ENCODE results near the gene DTNB.
"Not testable (repeated sequence)": the region's sequence is repeated elsewhere in the genome, so short reads cannot be mapped to it uniquely, and the experiment has no call there.

Gene DTNB

DNA sequence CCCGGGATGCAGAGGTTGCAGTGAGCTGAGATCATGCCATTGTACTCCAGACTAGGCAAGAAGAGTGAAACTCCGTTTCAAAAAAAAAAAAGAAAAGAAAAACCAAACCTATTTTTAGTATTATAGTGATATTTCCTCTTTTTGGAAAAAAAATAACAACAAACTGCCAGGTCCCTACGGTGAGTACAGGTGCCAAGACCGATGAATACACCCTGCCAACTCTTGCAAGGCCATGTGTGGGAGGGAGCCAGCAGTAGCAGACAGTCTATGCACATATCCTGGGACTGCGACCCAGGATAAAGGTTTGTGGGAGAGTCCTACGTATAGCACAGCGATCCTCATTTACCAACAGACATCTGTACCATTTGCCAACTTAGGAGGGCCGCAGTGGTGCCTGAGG, 262.1 kb downstream of the DTNB start:
- DNase-seq: no peak

GRCh38 chr2:25410370-25410769, 263.0 kb downstream of the DTNB start:
- no peak for DNase-seq

GRCh38 chr2:25409468-25409867, 263.9 kb downstream of the DTNB start:
- no peak for DNase-seq

DNA sequence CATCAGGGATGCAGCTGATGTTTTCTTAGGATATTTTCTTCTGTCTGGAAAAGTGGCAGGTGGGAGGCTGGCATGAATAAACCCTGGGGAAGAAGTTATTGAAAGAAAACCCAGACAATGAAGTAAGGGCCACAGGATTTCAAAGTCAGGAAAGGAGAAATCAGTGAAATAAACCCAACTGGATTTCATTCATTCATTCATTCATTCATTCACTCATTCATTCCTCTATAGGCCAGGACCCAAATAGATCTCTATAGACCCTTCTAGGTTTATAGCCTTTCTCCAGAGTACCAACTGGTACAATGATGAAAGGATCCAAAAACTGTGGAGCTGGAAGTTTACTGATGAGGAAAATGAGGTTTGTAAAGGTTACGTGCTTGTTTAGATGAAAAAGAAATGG, 264.3 kb downstream of the DTNB start:
- DNase-seq: no peak

DNA sequence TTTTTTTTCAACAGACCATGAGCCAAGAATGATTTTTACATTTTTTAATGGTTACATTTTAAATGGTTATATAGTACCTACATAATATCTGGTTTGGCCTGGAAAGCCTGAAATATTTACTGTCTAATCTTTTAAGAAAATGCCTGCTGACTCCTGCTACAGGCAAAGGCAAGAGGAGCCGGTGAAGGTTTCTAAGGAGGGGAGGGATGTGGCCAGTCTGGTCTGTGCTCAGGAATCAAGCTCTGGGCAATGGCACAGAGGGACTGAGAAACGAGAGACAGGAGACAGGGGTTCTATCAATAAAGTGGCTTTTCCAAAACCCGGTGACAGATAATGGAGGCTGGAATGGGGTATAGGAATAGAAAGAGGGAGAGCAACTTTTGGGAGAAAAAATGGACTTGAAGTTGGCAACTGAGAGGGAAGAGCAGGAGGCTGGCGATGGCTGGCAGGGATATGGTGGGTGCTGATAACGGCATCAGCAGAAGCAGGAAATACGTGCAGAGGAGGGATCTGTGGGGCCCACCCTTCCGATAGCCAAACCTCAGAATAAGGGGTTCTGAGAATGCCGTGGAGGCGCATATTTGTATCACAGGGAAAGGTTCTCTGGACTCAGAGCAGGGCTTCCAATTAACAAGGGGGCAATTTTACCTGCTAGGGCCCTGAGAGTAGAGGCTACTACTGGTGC, 267.6 kb downstream of the DTNB start:
- DNase-seq: no peak

- not testable (repeated sequence) for DNase-seq
Observed at GRCh38 chr2:25403120-25403760, 270.1 kb downstream of the DTNB start.

DNA sequence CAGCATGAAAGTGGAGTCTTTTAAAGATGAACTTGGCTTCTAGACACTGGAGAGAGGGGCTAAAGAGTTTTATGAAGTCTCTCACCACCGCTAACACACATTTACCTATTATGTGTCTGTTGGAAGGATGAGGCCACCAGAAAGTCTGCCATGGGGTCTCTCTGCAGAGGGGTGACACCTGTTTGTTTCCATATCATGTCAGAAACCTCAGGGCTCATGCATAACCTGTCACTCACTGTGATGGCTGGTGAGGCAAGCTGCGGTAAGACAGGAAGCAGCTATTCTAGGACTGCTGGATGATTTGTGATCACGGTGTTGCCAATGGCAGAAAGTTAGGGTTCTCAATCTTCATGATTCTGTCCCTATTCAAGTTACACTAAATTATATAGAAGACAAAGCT, 270.9 kb downstream of the DTNB start:
- DNase-seq: no peak

DNA sequence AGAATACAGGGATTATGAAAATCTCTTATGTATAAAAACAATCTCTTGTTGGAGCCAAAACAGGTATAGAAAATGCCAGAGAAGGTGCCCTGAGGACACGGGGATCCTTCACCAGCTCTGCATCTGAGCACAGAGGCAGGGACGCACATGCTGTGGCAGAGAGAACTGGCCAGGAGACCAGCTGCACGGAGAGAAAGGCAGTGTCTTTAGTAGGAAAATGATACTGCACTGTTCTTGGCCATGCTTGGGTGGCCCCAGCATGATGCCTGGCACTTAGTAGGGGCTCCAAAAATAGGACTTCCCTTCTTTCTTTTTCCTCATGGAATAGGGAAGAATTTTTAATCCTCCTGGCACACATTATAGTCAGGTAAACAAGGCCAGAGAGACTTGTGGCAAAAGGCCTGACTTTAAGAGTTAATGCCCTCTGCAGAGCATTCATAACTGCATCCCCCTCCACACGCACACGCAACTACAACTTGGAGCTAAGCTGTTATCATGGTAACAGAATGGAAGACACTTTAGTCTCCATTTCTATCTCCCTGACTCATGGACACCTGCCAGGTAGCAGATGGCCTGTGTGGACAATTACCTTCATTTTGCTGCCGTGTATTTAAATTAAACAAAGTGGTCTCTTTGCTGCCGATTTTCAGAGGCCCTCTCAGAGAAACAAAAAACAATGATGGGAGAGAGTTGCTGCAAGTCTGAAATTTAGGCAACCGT, 271.9 kb downstream of the DTNB start:
- DNase-seq: no peak

- DNase-seq: no peak
Observed at GRCh38 chr2:25400576-25401216, 272.7 kb downstream of the DTNB start.

DNA sequence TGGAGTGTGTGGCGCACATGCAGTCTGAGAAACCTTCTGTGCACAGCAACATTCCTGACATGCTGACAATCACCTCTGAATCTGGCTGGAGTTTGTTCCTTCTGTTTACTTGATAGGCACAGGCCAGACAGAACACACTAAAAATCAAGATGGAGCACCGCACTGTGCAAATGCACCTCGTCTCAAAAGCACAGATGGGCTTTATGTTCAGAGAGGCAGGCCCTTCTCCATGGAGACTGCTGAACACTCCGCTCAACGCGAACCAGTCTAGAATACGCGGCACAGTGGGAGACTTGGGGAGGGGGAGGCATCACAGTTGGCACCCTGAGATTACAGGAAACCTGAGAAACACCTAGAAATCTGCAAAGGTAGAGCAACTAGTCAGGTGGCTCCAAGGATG, 273.2 kb downstream of the DTNB start:
- no peak for DNase-seq

DNA sequence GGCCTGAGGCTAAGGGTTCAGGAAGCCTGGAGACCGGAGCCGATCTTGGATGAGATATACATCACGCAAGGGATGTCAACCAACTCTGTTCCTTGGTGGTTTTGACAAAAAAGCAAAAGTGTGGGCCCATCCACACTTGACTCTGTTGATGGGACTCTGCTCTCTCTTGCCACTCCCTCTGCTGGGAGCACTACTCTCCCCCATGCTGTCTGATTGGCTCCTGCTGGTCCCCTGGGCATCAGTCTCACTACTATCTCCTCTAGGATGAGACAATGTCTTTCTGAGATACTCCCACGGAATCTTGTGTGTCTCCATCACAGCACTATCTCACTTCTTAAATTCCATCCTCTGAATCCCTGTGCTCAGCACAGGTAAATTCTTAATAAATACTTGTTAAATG, 274.8 kb downstream of the DTNB start:
- no peak for DNase-seq

- DNase-seq: no peak
Observed at GRCh38 chr2:25397777-25398176, 275.6 kb downstream of the DTNB start.

DNA sequence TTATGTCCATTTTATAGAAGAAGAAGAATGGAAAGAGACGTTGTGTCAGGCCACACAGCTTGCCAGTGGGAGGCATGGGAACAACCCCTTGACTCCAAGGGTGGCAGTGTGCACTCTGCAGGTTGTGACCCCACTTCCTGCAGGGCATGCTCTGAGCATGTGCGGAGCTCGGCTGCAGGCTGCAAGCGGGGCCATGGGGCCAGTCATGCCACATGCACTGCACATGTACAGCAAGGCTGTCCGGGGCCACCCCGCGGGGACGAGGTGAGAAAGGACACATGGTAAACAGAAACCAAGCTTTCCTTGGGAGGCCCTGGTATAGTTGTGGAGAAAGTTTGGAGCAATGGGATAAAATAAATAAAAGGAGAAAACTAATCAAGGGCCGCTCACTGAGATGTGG, 284.2 kb downstream of the DTNB start:
- DNase-seq: no peak

GRCh38 chr2:25388491-25388890, 284.9 kb downstream of the DTNB start:
- DNase-seq: no peak

GRCh38 chr2:25387876-25388449, 285.4 kb downstream of the DTNB start:
- no peak for DNase-seq

GRCh38 chr2:25386971-25387875, 286.2 kb downstream of the DTNB start:
- DNase-seq: no peak

GRCh38 chr2:25385910-25386309, 287.5 kb downstream of the DTNB start:
- no peak for DNase-seq

- DNase-seq: no peak
Observed at GRCh38 chr2:25383806-25384205, 289.6 kb downstream of the DTNB start.

GRCh38 chr2:25381502-25381901, 291.9 kb downstream of the DTNB start:
- no peak for DNase-seq

DNA sequence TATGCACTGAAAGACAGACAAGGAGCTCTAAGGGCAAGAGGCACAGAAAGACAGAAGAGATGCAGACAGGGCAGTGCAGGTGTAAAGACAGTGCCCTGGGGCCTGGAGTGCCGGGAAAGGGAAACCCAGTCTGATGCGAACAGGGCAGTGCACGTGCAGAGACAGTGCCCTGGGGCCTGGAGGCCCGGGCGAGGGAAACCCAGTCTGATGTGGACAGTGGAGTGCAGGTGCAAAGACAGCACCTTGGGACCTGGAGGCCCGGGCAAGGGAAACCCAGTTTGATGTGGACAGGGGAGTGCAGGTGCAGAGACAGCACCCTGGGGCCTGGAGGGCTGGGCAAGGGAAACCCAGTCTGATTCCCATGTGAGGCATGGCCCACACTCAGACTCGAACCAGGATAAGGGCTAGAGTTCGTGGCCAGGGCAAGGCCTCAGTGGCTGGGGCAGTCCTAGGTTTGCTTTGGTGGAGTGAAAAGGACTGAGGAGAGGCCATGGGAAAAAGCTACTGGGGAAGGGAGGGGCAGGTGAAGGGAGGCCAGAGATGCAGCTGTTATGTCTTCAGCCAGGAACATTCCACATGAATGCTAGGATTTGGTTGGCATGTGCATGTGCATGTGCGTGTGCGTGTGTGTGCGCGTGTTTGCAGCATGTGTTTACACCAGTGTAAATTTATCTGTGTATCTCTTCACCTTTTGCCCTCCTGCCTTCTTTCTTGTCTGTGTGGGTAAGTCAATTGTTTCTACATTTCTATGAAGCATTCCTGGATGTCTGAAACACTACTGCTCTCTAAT, 292.6 kb downstream of the DTNB start:
- no peak for DNase-seq

GRCh38 chr2:25380023-25380422, 293.4 kb downstream of the DTNB start:
- no peak for DNase-seq
